CD14-positive monocyte (primary cell): ENCODE results near the gene TMEFF1. TPM values are rescaled to one million over a fixed set of nuclear protein-coding genes. Genes with fewer than 3 reads are reported as not detected.

Experiments used
- DNase-seq, 3 donors: peaks; one replicate each; pipeline ENCODE4 v3.0.0-alpha.2; 2011 to 2022
- H2AFZ ChIP-seq: 2 replicates; pipeline ENCODE4 v1.6.0; 2012; ENCODE audit warnings: mild to moderate bottlenecking, low read depth, low read length, inconsistent platforms; ENCODE audit not compliant: insufficient read depth, poor library complexity, severe bottlenecking
- H3K27ac ChIP-seq, 2 donors: 1 replicate in 1 of 2; 2 replicates in 1 of 2; pipeline ENCODE4 v1.5.1; 2012 to 2013; ENCODE audit warnings: low read length in 2 of 2, control low read depth in 1 of 2, inconsistent platforms in 1 of 2, low read depth in 1 of 2, mild to moderate bottlenecking in 1 of 2
- H3K27me3 ChIP-seq, 2 donors: one replicate each; pipeline versions ENCODE4 v1.6.0 to v1.6.1; 2011 to 2013; ENCODE audit warnings: low read length in 2 of 2; ENCODE audit not compliant: control insufficient read depth in 2 of 2, insufficient read depth in 2 of 2
- H3K36me3 ChIP-seq, 2 donors: replicated peaks in 1 of 2; 1 replicate in 1 of 2; 2 replicates in 1 of 2; pipeline versions ENCODE4 v1.5.1 to v1.6.1; 2012 to 2013; ENCODE audit warnings: low read length in 2 of 2, control low read depth in 1 of 2, inconsistent platforms in 1 of 2, mild to moderate bottlenecking in 1 of 2; ENCODE audit not compliant: insufficient read depth in 2 of 2, control insufficient read depth in 1 of 2
- H3K4me1 ChIP-seq, 2 donors: 1 replicate in 1 of 2; 2 replicates in 1 of 2; pipeline versions ENCODE4 v1.5.1 to v1.6.1; 2012 to 2013; ENCODE audit warnings: low read length in 2 of 2, control low read depth in 1 of 2, inconsistent platforms in 1 of 2, mild to moderate bottlenecking in 1 of 2, moderate library complexity in 1 of 2; ENCODE audit not compliant: insufficient read depth in 2 of 2, control insufficient read depth in 1 of 2
- H3K4me2 ChIP-seq: replicated peaks from 2 replicates; pipeline ENCODE3; 2012; ENCODE audit warnings: low read length, moderate library complexity, mild to moderate bottlenecking; ENCODE audit not compliant: poor library complexity, severe bottlenecking; ENCODE audit errors: extremely low read depth
- H3K4me3 ChIP-seq, 3 experiments: fragments of 200-600 bp in 1 of 3; sonication (generic) in 1 of 3; replicated peaks in 1 of 3; 1 replicate in 2 of 3; 2 replicates in 1 of 3; pipeline ENCODE4 v1.5.1; 2011 to 2013; ENCODE audit warnings: low read length in 3 of 3, mild to moderate bottlenecking in 3 of 3, control low read depth in 2 of 3, low read depth in 2 of 3, inconsistent platforms in 1 of 3, moderate library complexity in 1 of 3
- H3K79me2 ChIP-seq: 2 replicates; pipeline ENCODE4 v1.6.0; 2012; ENCODE audit warnings: mild to moderate bottlenecking, control low read depth, inconsistent platforms, low read length, moderate library complexity; ENCODE audit not compliant: insufficient read depth
- H3K9ac ChIP-seq: 2 replicates; pipeline ENCODE4 v1.6.0; 2017; ENCODE audit warnings: low read length, mild to moderate bottlenecking; ENCODE audit not compliant: insufficient read depth, poor library complexity, severe bottlenecking
- H3K9me3 ChIP-seq, 2 donors: replicated peaks in 1 of 2; 1 replicate in 1 of 2; 2 replicates in 1 of 2; pipeline versions ENCODE4 v1.5.1 to v1.6.1; 2012 to 2013; ENCODE audit warnings: low read length in 2 of 2, control low read depth in 1 of 2; ENCODE audit not compliant: control insufficient read depth in 1 of 2, insufficient read depth in 1 of 2
- H4K20me1 ChIP-seq: 2 replicates; pipeline ENCODE4 v1.6.0; 2012; ENCODE audit warnings: mild to moderate bottlenecking, low read length, control low read depth, moderate library complexity; ENCODE audit not compliant: insufficient read depth
- H3K27ac Mint-ChIP-seq, 7 donors: one replicate each; pipeline ENCODE4 v1.8.0; 2020; ENCODE audit warnings: mild to moderate bottlenecking in 7 of 7, mixed read lengths in 7 of 7, moderate library complexity in 6 of 7, inconsistent platforms in 2 of 7
- H3K27me3 Mint-ChIP-seq, 3 donors: one replicate each; pipeline ENCODE4 v1.8.0; 2021 to 2022; ENCODE audit warnings: low read depth in 3 of 3, mild to moderate bottlenecking in 3 of 3, mixed read lengths in 3 of 3, moderate library complexity in 3 of 3, inconsistent platforms in 1 of 3
- H3K36me3 Mint-ChIP-seq, 2 donors: one replicate each; pipeline ENCODE4 v1.8.0; 2020; ENCODE audit warnings: mixed read lengths in 2 of 2, inconsistent platforms in 1 of 2, mild to moderate bottlenecking in 1 of 2
- H3K4me1 Mint-ChIP-seq: one replicate; pipeline ENCODE4 v1.8.0; 2020; ENCODE audit warnings: mild to moderate bottlenecking, mixed read lengths
- H3K4me3 Mint-ChIP-seq, 2 donors: one replicate each; pipeline ENCODE4 v1.8.0; 2020; ENCODE audit warnings: mild to moderate bottlenecking in 2 of 2, mixed read lengths in 2 of 2, moderate library complexity in 1 of 2
- H3K9me3 Mint-ChIP-seq, 7 donors: one replicate each; pipeline ENCODE4 v1.8.0; 2020 to 2022; ENCODE audit warnings: mixed read lengths in 7 of 7, mild to moderate bottlenecking in 6 of 7, moderate library complexity in 6 of 7, inconsistent platforms in 2 of 7
- CTCF ChIP-seq: fragments of 200-600 bp; IDR thresholded peaks from one replicate; pipeline ENCODE4 v1.8.0; 2022; ENCODE audit warnings: antibody characterized with exemption, mild to moderate bottlenecking
- WGBS: methylation state at CpG from one replicate; pipeline ENCODE4 v1.1.5; 2013; ENCODE audit warnings: missing lambda C conversion rate; ENCODE audit not compliant: insufficient coverage; 5-methylcytosine and 5-hydroxymethylcytosine counted together
- intact Hi-C, 2 donors: fragments of 100-400 bp; cut with micrococcal nuclease; formaldehyde crosslinking; loops; one replicate each; pipeline versions ENCODE4 v1.15.0 to v1.15.1; 2023
- polyA plus RNA-seq, 3 donors: library from polyadenylated mRNA; depleted of rRNA in 1 of 3; unstranded in 2 of 3; stranded (reverse) in 1 of 3; fragments of 300-500 nt in 2 of 3; fragments of >200 nt in 1 of 3; fragmentation: Illumina TruSeq in 2 of 3; gene quantifications; 1 replicate in 2 of 3; 2 replicates in 1 of 3; pipeline ENCODE4 v1.2.3, GENCODE V29; 2012 to 2021

Gene TMEFF1
- polyA plus RNA-seq, 3 donors, result not detected

GRCh38 chr9:100602342-100602801 lies 129.4 kb downstream of the TMEFF1 start:
- no peak overlapping the region for H3K4me3 Mint-ChIP-seq
- Histone ChIP-seq H3K27ac (no peak overlapping the region), H4K20me1 (no peaks in the 10 kb centered on the region), H3K4me3 (no peak overlapping the region), H3K27me3 (peaks cover 5 to 9% of the 10 kb centered on the region in 2 donors), H3K9me3 (no peaks in the 10 kb centered on the region), H3K79me2 (no peaks in the 10 kb centered on the region), H3K4me2 (no peak overlapping the region), H3K36me3 (no peaks in the 10 kb centered on the region), H3K4me1 (peaks cover 10% of the 10 kb centered on the region in 2 donors), H3K9ac (no peak overlapping the region), H2AFZ (no peak overlapping the region)
- no peak overlapping the region for H3K27ac Mint-ChIP-seq
- peak; percentile 29 for TF ChIP-seq CTCF
- peak in 1 of 3 donors; percentile 2 for DNase-seq
- no peaks in the 10 kb centered on the region for H3K36me3 Mint-ChIP-seq
- peaks cover 0 to 4% (median 0%) of the 10 kb centered on the region in 7 donors for H3K9me3 Mint-ChIP-seq
- WGBS, result no CpG with 5 or more reads among the region's 2 CpGs
- H3K27me3 Mint-ChIP-seq, result peaks cover 16 to 18% (median 17%) of the 10 kb centered on the region in 3 donors
- intact Hi-C loops, result loop anchor here in 1 of 2 donors (10.0 kb wide), 1 partner anchor 712 kb away; no protein-coding TSS in a partner anchor
- peaks cover 12% of the 10 kb centered on the region for H3K4me1 Mint-ChIP-seq

GRCh38 chr9:100605405-100605804 lies 132.5 kb downstream of the TMEFF1 start:
- Histone ChIP-seq H4K20me1 (no peaks in the 10 kb centered on the region), H3K9me3 (no peaks in the 10 kb centered on the region), H3K4me2 (no peak overlapping the region), H3K4me3 (no peak overlapping the region), H3K27me3 (no peaks in the 10 kb centered on the region), H3K27ac (no peak overlapping the region), H3K4me1 (no peaks in the 10 kb centered on the region), H3K79me2 (no peaks in the 10 kb centered on the region), H3K36me3 (no peaks in the 10 kb centered on the region), H3K9ac (no peak overlapping the region), H2AFZ (no peak overlapping the region)
- Mint-ChIP-seq H3K27ac (no peak overlapping the region), H3K4me3 (no peak overlapping the region), H3K9me3 (peaks cover 0 to 2% (median 0%) of the 10 kb centered on the region in 7 donors), H3K36me3 (no peaks in the 10 kb centered on the region), H3K4me1 (no peaks in the 10 kb centered on the region), H3K27me3 (peaks cover 0 to 5% (median 0%) of the 10 kb centered on the region in 3 donors)
- 86% methylated on average over 1 of the region's 1 CpG for WGBS
- intact Hi-C loops, result loop anchor here in 1 of 2 donors (10.0 kb wide), 1 partner anchor 709 kb away; no protein-coding TSS in a partner anchor
- no peak for TF ChIP-seq CTCF
- no peak for DNase-seq
